Kasumi-1 (cell line): Measurements from ENCODE around the gene TM4SF1.
"Not testable (repeated sequence)": the region's sequence is repeated elsewhere in the genome, so short reads cannot be mapped to it uniquely, and the experiment has no call there.

Experiments
- DNase-seq, 2 experiments: peaks; one replicate each; lab custom pipeline; 2025; lab: John Stamatoyannopoulos, UW

Gene TM4SF1

DNA sequence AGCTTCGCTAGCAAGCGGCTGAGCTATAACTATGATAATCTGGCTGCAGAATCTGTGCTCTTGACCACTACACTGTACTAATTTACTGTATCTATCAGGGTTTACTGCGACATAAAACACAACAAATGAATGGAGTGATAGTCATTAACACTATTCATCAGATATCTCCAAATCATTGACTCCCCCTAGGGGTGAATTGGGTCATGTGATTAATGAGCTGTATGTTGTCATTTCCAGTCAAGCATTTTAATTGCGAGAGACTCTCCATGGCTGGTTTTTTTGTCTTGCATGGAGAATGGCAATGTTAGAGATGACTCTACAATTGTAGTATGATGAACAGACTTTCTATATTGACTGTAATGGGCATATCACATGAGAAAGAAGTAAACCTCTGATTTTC, 33.5 kb downstream of the TM4SF1 start:
- peak in 1 of 2 experiments; percentile 10 for DNase-seq

GRCh38 chr3:149342413-149343380, 34.8 kb downstream of the TM4SF1 start:
- peak; percentile 69 to 80 for DNase-seq

DNA sequence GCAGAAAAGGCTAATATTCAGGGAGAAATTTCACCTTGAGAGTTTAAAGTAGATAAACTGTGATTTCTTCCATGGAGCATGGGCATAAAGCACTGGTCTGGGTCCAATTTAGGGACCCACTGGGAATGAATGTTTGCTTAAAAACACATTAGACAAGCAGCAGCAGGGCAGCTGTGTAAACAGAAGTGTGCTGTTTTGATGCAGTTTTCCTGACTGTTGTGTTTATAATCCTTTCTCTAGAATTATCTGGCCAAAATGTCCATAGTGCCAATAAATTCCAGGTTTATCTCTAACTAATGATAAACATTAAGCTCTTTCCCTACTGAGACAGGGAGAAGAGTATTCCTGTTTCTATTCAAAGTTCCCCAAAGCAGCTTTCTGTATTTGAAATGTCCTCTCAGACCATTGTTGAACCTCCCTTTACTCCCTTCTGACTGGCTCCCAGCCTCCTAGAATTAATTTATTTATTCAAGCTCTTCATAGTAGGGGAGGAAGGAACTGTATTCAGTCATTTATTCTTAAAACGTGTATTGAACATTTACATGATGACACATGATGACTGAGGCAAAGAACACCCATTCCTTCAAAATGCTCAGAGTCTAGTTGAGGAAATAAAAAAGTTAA, 37.0 kb downstream of the TM4SF1 start:
- no peak for DNase-seq

DNA sequence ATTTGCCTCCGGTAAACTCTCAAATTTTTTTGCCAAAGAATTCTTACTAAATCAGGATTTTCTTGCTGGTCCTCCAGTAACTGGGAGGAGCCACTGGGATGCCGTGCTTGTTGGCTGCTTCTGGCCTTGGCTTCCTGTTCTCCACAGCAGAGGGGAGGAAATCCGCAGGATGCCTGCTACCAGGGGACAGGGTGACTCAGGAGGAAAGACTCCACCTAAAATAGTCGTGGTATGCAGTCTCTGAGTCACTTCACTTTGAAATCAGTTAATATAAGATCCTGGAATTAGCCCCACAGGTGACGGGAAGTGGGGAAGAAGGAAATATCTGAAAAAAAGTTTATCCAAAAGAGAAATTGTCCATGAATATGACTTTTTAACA, 37.5 kb downstream of the TM4SF1 start:
- peak; percentile 94 to 95 for DNase-seq

DNA sequence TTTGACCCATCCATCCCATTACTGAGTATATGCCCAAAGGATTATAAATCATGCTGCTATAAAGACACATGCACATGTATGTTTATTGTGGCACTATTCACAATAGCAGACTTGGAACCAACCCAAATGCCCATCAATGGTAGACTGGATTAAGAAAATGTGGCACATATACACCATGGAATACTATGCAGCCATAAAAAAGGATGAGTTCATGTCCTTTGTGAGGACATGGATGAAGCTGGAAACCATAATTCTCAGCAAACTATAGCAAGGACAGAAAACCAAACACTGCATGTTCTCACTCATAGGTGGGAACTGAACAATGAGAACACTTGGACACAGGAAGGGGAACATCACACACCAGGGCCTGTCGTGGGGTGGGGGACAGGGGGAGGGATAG, 40.0 kb downstream of the TM4SF1 start:
- DNase-seq = not testable (repeated sequence)

- DNase-seq = no peak
Observed at GRCh38 chr3:149336925-149337324, 40.5 kb downstream of the TM4SF1 start.

DNA sequence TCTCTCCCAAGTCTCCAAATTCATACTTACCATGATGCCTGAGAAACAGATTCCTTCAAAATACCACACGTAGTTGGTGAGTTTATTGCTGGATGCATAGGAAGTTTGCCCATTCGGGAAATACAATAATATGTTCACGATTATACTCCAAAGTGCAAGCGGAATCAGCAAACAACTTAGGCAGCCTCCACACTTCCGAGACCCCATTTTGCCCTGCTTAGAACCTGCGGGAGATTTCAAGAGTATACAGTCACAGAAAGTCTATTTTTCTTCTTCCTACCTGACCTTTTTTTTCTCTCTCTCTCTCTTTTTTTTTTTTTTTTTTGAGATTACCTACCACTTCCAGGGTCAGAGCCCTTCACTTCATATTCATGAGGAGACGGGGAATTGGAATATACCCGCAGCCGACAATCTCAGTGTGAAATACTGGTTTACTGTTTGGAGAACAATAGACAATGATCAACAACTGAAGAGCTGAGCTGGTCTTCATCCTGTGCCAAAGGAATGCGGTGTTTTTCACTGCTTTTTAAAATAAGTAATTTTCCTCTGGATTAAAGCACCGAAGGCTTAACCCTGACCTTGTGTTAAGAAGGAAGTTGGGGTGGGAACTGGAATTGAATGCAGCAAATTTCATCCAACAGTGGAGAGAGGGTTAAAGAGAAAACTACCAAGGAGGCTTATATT, 44.1 kb downstream of the TM4SF1 start, which contains the start of gene TM4SF18:
TM4SF18 (minus strand) TSS at position 461 of the 684 bp plus-strand sequence; CDS start at position 207, 254 bp downstream.
- no peak for DNase-seq

DNA sequence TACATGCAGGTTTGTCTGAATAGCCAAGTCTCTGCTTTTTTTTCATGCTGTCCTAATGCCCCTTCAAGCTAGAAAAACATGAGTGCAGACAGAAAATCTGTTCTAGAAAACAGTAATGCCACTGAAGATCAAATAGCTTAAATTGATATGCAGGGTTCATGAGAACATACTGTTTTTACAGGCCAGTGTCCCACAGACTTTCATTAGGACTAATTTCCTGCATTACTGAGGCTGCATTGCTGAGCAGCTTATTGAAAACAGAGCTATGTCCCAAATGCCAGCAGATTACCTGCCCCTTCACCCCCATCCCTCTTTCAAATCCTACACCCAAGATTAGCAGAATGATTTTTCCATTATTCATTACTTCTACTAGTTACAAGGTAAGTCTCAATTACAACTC, 44.7 kb downstream of the TM4SF1 start:
- no peak for DNase-seq

- DNase-seq = no peak
Observed at GRCh38 chr3:149332227-149332765, 45.2 kb downstream of the TM4SF1 start.

DNA sequence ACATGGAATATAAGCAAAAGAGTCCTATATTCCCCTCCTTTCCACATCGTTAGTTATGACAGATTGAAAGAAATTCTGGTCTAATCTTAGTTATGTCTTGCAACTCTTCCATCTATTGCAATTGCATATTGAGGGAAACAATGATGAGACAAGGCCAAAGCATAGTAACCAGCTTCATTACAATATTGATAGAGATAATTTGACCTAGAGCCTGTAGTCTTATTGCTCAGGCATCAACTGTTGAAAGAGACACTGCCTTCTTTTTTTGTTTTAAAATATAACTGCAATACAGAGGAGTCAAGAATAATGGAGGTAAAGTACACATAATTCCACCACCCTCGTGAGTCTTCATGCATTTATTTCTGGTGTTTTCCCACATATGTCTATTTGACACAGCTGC, 46.1 kb downstream of the TM4SF1 start:
- no peak for DNase-seq

DNA sequence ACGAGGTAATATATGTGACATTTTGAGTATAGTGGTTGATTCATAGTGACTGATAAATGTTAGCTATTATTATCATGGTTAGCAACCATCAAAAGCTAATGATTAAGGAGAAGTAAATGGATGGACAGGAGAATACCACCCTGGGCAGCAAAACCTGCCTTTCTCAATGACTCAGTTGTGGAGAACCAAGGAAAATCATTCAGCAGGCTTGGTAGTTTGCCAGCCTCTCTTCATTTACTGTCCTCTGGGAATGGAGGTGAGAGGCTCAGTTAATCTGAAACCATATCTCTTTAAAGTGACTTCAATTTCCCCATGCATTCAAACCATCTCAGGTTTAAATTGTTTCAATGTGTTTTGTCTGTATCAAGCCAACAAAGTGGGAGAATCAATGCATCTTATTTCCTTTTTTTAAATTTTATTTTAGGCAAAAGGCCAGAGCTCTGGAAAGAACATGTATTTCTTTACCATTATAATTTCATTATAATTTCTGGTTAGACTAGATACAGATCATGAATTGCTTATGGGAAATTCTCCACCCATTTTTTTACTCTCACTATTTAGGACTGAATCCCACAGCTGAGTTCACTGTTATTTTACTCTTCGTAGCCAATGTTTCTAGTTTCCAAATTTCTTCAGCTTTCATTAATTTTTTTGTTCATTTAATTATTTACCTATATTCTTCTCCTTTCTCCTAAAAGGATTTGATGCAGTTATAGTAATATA, 46.7 kb downstream of the TM4SF1 start:
- DNase-seq = no peak

DNA sequence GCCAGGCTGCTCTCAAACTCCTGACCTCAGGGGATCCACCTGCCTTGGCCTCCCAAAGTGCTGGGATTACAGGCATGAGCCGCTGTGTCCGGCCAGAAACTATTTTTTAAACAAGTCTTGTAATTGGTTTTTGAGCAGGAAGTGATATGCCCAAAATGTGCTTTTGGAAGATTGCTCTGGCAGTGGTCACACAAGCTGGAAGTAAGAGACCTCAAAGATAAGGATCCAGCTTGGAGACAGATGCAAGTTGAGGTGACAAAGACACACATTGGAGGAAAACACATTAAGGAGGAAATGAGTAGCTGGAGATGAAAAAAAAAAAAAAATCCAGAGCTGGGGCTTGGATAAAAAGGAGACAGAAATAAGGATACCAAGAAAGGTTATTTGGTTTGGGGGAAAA, 50.3 kb downstream of the TM4SF1 start:
- DNase-seq = no peak

- DNase-seq = no peak
Observed at GRCh38 chr3:149325581-149325980, 51.9 kb downstream of the TM4SF1 start.

GRCh38 chr3:149324332-149324731, 53.1 kb downstream of the TM4SF1 start:
- DNase-seq = no peak

GRCh38 chr3:149321640-149322039, 55.8 kb downstream of the TM4SF1 start:
- DNase-seq = no peak

- DNase-seq = no peak
Observed at GRCh38 chr3:149321136-149321535, 56.3 kb downstream of the TM4SF1 start.

DNA sequence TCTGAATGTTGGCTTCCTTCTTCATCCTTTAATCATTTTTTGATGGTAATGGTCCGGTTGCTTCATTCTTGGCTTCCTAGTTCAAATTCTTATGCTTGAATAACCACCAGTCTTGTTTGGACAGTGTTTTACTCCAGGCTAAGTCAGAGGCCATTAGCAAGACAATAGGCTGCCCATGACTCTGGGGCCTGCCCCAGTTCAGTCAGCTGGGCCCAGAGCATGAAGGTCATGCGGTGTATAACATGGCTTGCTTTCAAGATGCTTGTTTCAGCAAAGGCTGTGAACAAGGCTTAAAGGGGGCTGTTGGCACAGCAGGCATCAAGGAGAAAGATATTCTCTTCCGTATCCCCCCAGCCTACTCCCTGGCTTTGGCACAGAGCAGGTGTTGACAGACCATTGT, 57.7 kb downstream of the TM4SF1 start:
- DNase-seq = no peak
